IMR-90 (cell line): ENCODE data around the gene SAMD1. TPM values are rescaled to one million over a fixed set of nuclear protein-coding genes. Genes with fewer than 3 reads are reported as not detected.

ENCODE experiments used
- ATAC-seq: fragments of 200-7000 bp; cut with Tn5 transposase; 2 replicates; pipeline ENCODE4 v1.9.1; 2020; ENCODE audit warnings: low read depth, mild to moderate bottlenecking, moderate library complexity
- BruUV-seq: library from RNA; stranded (reverse); fragments of 400-500 nt; replicated peaks from 2 replicates; lab custom pipeline; 2021; lab: Mats Ljungman, UMichigan
- CTCF ChIA-PET: fragments of 300-600 bp; formaldehyde crosslinking; extraction: SDS; loops from one replicate; lab custom pipeline; 2021; ENCODE audit warnings: antibody characterized with exemption; lab: Yijun Ruan, JAX
- POLR2A ChIA-PET: fragments of 300-600 bp; sonication (Branson Sonifier 250); formaldehyde crosslinking; loops from one replicate; lab custom pipeline; 2022; ENCODE audit warnings: antibody characterized with exemption; ENCODE audit not compliant: unreplicated experiment; lab: Charles Lee
- DNase-seq: peaks from one replicate; pipeline ENCODE4 v3.0.0; 2013
- H2AFZ ChIP-seq: replicated peaks from 2 replicates; pipeline ENCODE3; 2013; ENCODE audit warnings: low read length, mild to moderate bottlenecking; ENCODE audit not compliant: poor library complexity
- H2AK5ac ChIP-seq: 2 replicates; pipeline ENCODE4 v1.6.1; 2013; ENCODE audit warnings: low read depth, low read length, inconsistent platforms
- H2AK9ac ChIP-seq: replicated peaks from 2 replicates; pipeline ENCODE3; 2013; ENCODE audit warnings: mild to moderate bottlenecking, low read depth, low read length, moderate library complexity; ENCODE audit not compliant: poor library complexity
- H2BK120ac ChIP-seq: 2 replicates; pipeline ENCODE4 v1.6.1; 2013; ENCODE audit warnings: low read depth, low read length, inconsistent platforms
- H2BK15ac ChIP-seq: 3 replicates; pipeline ENCODE4 v1.6.1; 2013; ENCODE audit warnings: low read depth, low read length, inconsistent platforms
- H2BK20ac ChIP-seq: 2 replicates; pipeline ENCODE4 v1.6.1; 2013; ENCODE audit warnings: low read depth, mild to moderate bottlenecking, inconsistent platforms, low read length, moderate library complexity
- H2BK5ac ChIP-seq: 2 replicates; pipeline ENCODE4 v1.6.1; 2013; ENCODE audit warnings: mild to moderate bottlenecking, low read depth, low read length, inconsistent platforms; ENCODE audit not compliant: poor library complexity, severe bottlenecking
- H3K14ac ChIP-seq: replicated peaks from 2 replicates; pipeline ENCODE4 v1.6.1; 2013; ENCODE audit warnings: low read depth, low read length, inconsistent platforms
- H3K18ac ChIP-seq: 2 replicates; pipeline ENCODE4 v1.6.1; 2013; ENCODE audit warnings: low read depth, low read length, control low read depth
- H3K23ac ChIP-seq: 2 replicates; pipeline ENCODE4 v1.6.1; 2013; ENCODE audit warnings: low read depth, low read length, inconsistent platforms
- H3K27ac ChIP-seq: 2 replicates; pipeline ENCODE4 v1.5.1; 2013; ENCODE audit warnings: mild to moderate bottlenecking, control low read depth, low read length; ENCODE audit not compliant: insufficient read depth
- H3K27me3 ChIP-seq: 2 replicates; pipeline ENCODE4 v1.6.1; 2013; ENCODE audit warnings: low read length; ENCODE audit not compliant: control insufficient read depth, insufficient read depth
- H3K36me3 ChIP-seq: 2 replicates; pipeline ENCODE4 v1.6.1; 2013; ENCODE audit warnings: low read length, mixed read lengths; ENCODE audit not compliant: control insufficient read depth, insufficient read depth
- H3K4ac ChIP-seq: 2 replicates; pipeline ENCODE4 v1.6.1; 2013; ENCODE audit warnings: low read depth, low read length, inconsistent platforms
- H3K4me1 ChIP-seq: 2 replicates; pipeline ENCODE4 v1.6.1; 2013; ENCODE audit warnings: low read length, mixed read lengths; ENCODE audit not compliant: control insufficient read depth, insufficient read depth
- H3K4me2 ChIP-seq: 2 replicates; pipeline ENCODE4 v1.6.1; 2013; ENCODE audit warnings: low read depth, mild to moderate bottlenecking, control low read depth, low read length, moderate library complexity
- H3K4me3 ChIP-seq: 2 replicates; pipeline ENCODE4 v1.5.1; 2013; ENCODE audit warnings: low read depth, mild to moderate bottlenecking, control low read depth, low read length, moderate library complexity; ENCODE audit not compliant: insufficient read depth
- H3K56ac ChIP-seq: 2 replicates; pipeline ENCODE4 v1.6.1; 2013; ENCODE audit warnings: low read length, inconsistent platforms; ENCODE audit not compliant: insufficient read depth; ENCODE audit errors: extremely low read depth
- H3K79me1 ChIP-seq, 2 experiments: 2 replicates each; pipeline ENCODE4 v1.6.1; 2013; ENCODE audit warnings: low read length in 2 of 2, inconsistent platforms in 1 of 2, low read depth in 1 of 2
- H3K9ac ChIP-seq: 2 replicates; pipeline ENCODE4 v1.6.1; 2013; ENCODE audit warnings: low read depth, low read length, control low read depth
- H3K9me1 ChIP-seq: 2 replicates; pipeline ENCODE4 v1.6.1; 2013; ENCODE audit warnings: low read length, inconsistent platforms; ENCODE audit not compliant: insufficient read depth
- H3K9me3 ChIP-seq: 2 replicates; pipeline ENCODE4 v1.6.1; 2013; ENCODE audit warnings: low read length; ENCODE audit not compliant: control insufficient read depth, insufficient read depth
- H4K20me1 ChIP-seq: 2 replicates; pipeline ENCODE4 v1.6.1; 2013; ENCODE audit warnings: low read length, inconsistent platforms; ENCODE audit not compliant: insufficient read depth
- H4K5ac ChIP-seq: 2 replicates; pipeline ENCODE4 v1.6.1; 2013; ENCODE audit warnings: mild to moderate bottlenecking, low read depth, low read length, control low read depth
- H4K8ac ChIP-seq, 2 experiments: 2 replicates each; pipeline ENCODE4 v1.6.1; 2013; ENCODE audit warnings: low read depth in 2 of 2, low read length in 2 of 2, control low read depth in 1 of 2, inconsistent platforms in 1 of 2
- H4K91ac ChIP-seq: 2 replicates; pipeline ENCODE4 v1.6.1; 2013; ENCODE audit warnings: low read depth, low read length, inconsistent platforms; ENCODE audit not compliant: insufficient read depth
- RAD21 ChIP-seq: IDR thresholded peaks from 2 replicates; pipeline ENCODE4 v1.6.1; 2012; ENCODE audit warnings: low read length, improper control_type of control experiment
- WGBS, 2 experiments: methylation state at CpG; one replicate each; pipeline versions ENCODE4 v1.1.5 to v1.1.7; 2013; ENCODE audit warnings: missing lambda C conversion rate in 2 of 2; ENCODE audit not compliant: insufficient read length in 1 of 2; ENCODE audit errors: extremely low coverage in 2 of 2; 5-methylcytosine and 5-hydroxymethylcytosine counted together
- dilution Hi-C: fragments of 300-500 bp; cut with HindIII; formaldehyde crosslinking; loops from one replicate; pipeline ENCODE4 v1.14.3; 2018; ENCODE audit warnings: low sequenced_read_pairs; ENCODE audit not compliant: unreplicated experiment
- in situ Hi-C: fragments of 300-500 bp; cut with MboI; formaldehyde crosslinking; loops from 3 replicates; pipeline ENCODE4 v1.14.3; 2019; ENCODE audit warnings: low sequenced_read_pairs, inconsistent platforms, mixed read lengths
- intact Hi-C: fragments of 100-400 bp; cut with micrococcal nuclease; formaldehyde crosslinking; loops from 2 replicates; pipeline ENCODE4 v1.10.0; 2022
- polyA plus RNA-seq, 3 experiments: library from polyadenylated mRNA; depleted of rRNA; stranded (reverse); fragments of >200 nt; gene quantifications; 2 replicates each; pipeline ENCODE4 v1.2.3, GENCODE V29; 2012; ENCODE audit warnings: low replicate concordance in 1 of 3
- total RNA-seq: library from RNA; depleted of rRNA; stranded (reverse); fragments of >200 nt; gene quantifications from 2 replicates; pipeline ENCODE4 v1.2.3, GENCODE V29; 2012

The SAMD1 gene
- total and polyA plus RNA-seq, 2 of the 4 experiments (the other 2 are of a cell fraction) = 6.5 to 14.1 TPM

GRCh38 chr19:14050512-14050911, 40.0 kb downstream of the SAMD1 start:
- Histone ChIP-seq H2AK5ac (no peak overlapping the region), H2AFZ (no peak overlapping the region), H3K56ac (no peak overlapping the region), H3K14ac (no peak overlapping the region), H3K4me2 (no peak overlapping the region), H3K4ac (no peak overlapping the region), H3K27ac (no peak overlapping the region), H4K5ac (no peak overlapping the region), H3K79me1 (no peaks in the 10 kb centered on the region), H2BK15ac (no peak overlapping the region), H2BK5ac (no peak overlapping the region), H3K23ac (no peak overlapping the region), H2BK120ac (no peak overlapping the region), H4K8ac (no peak overlapping the region), H3K27me3 (peaks cover 9% of the 10 kb centered on the region; the same call in 1 of the 2 replicates), H2AK9ac (no peak overlapping the region), H3K9me1 (no peaks in the 10 kb centered on the region), H3K4me1 (no peaks in the 10 kb centered on the region), H3K18ac (no peak overlapping the region), H4K91ac (no peak overlapping the region), H3K9ac (no peak overlapping the region), H3K36me3 (no peaks in the 10 kb centered on the region), H4K20me1 (no peaks in the 10 kb centered on the region), H3K4me3 (no peak overlapping the region), H3K9me3 (peaks cover 2% of the 10 kb centered on the region; the same call in 1 of the 2 replicates), H2BK20ac (no peak overlapping the region)
- no TSS peak for BruUV-seq
- dilution Hi-C loops (no loop called here), intact Hi-C loops (no loop called here), in situ Hi-C loops (no loop called here)
- ATAC-seq (no peak), DNase-seq (no peak)
- POLR2A ChIA-PET = no interaction called here
- no peak for TF ChIP-seq RAD21
- WGBS, 2 experiments = 90% methylated on average over 2 of the region's 4 CpGs; no CpG with 5 or more reads in 1 of the 2 experiments
- CTCF ChIA-PET = no interaction called here
